Measurements from ENCODE around the gene LRMDA. TPM values are rescaled to one million over a fixed set of nuclear protein-coding genes. Genes with fewer than 3 reads are reported as not detected.

Gene LRMDA
- polyA plus RNA-seq, 3 donors = 39.8 to 59.6 (median 56.4) TPM

GRCh38 chr10:75639736-75640135, 208.3 kb downstream of the LRMDA start:
- 100% methylated on average over 7 of the region's 7 CpGs for WGBS (ENCODE audit: insufficient coverage)
- Mint-ChIP-seq H3K36me3 (peaks cover 2 to 14% of the 10 kb centered on the region in 2 donors), H3K4me1 (peaks cover 2% of the 10 kb centered on the region), H3K27me3 (ENCODE audit: low read depth in 3 of 3) (no peaks in the 10 kb centered on the region), H3K4me3 (no peak overlapping the region), H3K27ac (no peak overlapping the region), H3K9me3 (no peaks in the 10 kb centered on the region)
- Histone ChIP-seq H3K9me3 (replicated peaks in 1 of 2; ENCODE audit: control insufficient read depth in 1 of 2, insufficient read depth in 1 of 2, low read length in 2 of 2) (no peaks in the 10 kb centered on the region), H3K27me3 (ENCODE audit: control insufficient read depth in 2 of 2, insufficient read depth in 2 of 2, low read length in 2 of 2) (no peaks in the 10 kb centered on the region), H3K27ac (ENCODE audit: low read depth in 1 of 2, low read length in 2 of 2) (no peak overlapping the region), H2AFZ (ENCODE audit: insufficient read depth, low read depth, low read length, poor library complexity, severe bottlenecking) (no peak overlapping the region), H3K36me3 (replicated peaks in 1 of 2; ENCODE audit: control insufficient read depth in 1 of 2, insufficient read depth in 2 of 2, low read length in 2 of 2) (no peaks in the 10 kb centered on the region), H3K4me1 (ENCODE audit: control insufficient read depth in 1 of 2, insufficient read depth in 2 of 2, low read length in 2 of 2) (no peaks in the 10 kb centered on the region), H3K4me2 (replicated peaks; ENCODE audit: extremely low read depth, low read length, poor library complexity, severe bottlenecking) (no peak overlapping the region), H3K9ac (ENCODE audit: insufficient read depth, low read length, poor library complexity, severe bottlenecking) (no peak overlapping the region), H3K4me3 (replicated peaks in 1 of 3; ENCODE audit: low read depth in 2 of 3, low read length in 3 of 3) (no peak overlapping the region), H4K20me1 (ENCODE audit: insufficient read depth, low read length) (peaks cover 7% of the 10 kb centered on the region), H3K79me2 (ENCODE audit: insufficient read depth, low read length) (peaks cover 19% of the 10 kb centered on the region)
- TF ChIP-seq CTCF (IDR thresholded peaks at IDR 0.05) = no peak
- intact Hi-C loops (cut with micrococcal nuclease) = no loop called here
- DNase-seq = no peak

- Mint-ChIP-seq H3K9me3 (no peaks in the 10 kb centered on the region), H3K4me3 (no peak overlapping the region), H3K27ac (no peak overlapping the region), H3K4me1 (peaks cover 2% of the 10 kb centered on the region), H3K27me3 (ENCODE audit: low read depth in 3 of 3) (no peaks in the 10 kb centered on the region), H3K36me3 (peaks cover 2 to 14% of the 10 kb centered on the region in 2 donors)
- intact Hi-C loops (cut with micrococcal nuclease) = no loop called here
- no peak overlapping the region for H3K9ac ChIP-seq (ENCODE audit: insufficient read depth, low read length, poor library complexity, severe bottlenecking)
- no peaks in the 10 kb centered on the region for H3K36me3 ChIP-seq (replicated peaks in 1 of 2; ENCODE audit: control insufficient read depth in 1 of 2, insufficient read depth in 2 of 2, low read length in 2 of 2)
- WGBS (ENCODE audit: insufficient coverage) = no CpG with 5 or more reads among the region's 3 CpGs
- H3K4me1 ChIP-seq (ENCODE audit: control insufficient read depth in 1 of 2, insufficient read depth in 2 of 2, low read length in 2 of 2) = no peaks in the 10 kb centered on the region
- H2AFZ ChIP-seq (ENCODE audit: insufficient read depth, low read depth, low read length, poor library complexity, severe bottlenecking) = no peak overlapping the region
- DNase-seq = no peak
- no peaks in the 10 kb centered on the region for H3K9me3 ChIP-seq (replicated peaks in 1 of 2; ENCODE audit: control insufficient read depth in 1 of 2, insufficient read depth in 1 of 2, low read length in 2 of 2)
- H3K4me3 ChIP-seq (replicated peaks in 1 of 3; ENCODE audit: low read depth in 2 of 3, low read length in 3 of 3) = no peak overlapping the region
- H3K27ac ChIP-seq (ENCODE audit: low read depth in 1 of 2, low read length in 2 of 2) = no peak overlapping the region
- no peak overlapping the region for H3K4me2 ChIP-seq (replicated peaks; ENCODE audit: extremely low read depth, low read length, poor library complexity, severe bottlenecking)
- no peaks in the 10 kb centered on the region for H3K27me3 ChIP-seq (ENCODE audit: control insufficient read depth in 2 of 2, insufficient read depth in 2 of 2, low read length in 2 of 2)
- peaks cover 7% of the 10 kb centered on the region for H4K20me1 ChIP-seq (ENCODE audit: insufficient read depth, low read length)
- TF ChIP-seq CTCF (IDR thresholded peaks at IDR 0.05) = no peak
- H3K79me2 ChIP-seq (ENCODE audit: insufficient read depth, low read length) = peaks cover 19% of the 10 kb centered on the region
Measured at GRCh38 chr10:75640381-75640780, 209.0 kb downstream of the LRMDA start.

Measured in CD14-positive monocyte (primary cell).